ENCODE data around the gene SH3RF1. TPM values are rescaled to one million over a fixed set of nuclear protein-coding genes. Genes with fewer than 3 reads are reported as not detected.
"Not testable (repeated sequence)": the region's sequence is repeated elsewhere in the genome, so short reads cannot be mapped to it uniquely, and the experiment has no call there.

Gene SH3RF1
- total RNA-seq, 2 experiments from 2014 or later, result 0.23 TPM; not detected in 1

DNA sequence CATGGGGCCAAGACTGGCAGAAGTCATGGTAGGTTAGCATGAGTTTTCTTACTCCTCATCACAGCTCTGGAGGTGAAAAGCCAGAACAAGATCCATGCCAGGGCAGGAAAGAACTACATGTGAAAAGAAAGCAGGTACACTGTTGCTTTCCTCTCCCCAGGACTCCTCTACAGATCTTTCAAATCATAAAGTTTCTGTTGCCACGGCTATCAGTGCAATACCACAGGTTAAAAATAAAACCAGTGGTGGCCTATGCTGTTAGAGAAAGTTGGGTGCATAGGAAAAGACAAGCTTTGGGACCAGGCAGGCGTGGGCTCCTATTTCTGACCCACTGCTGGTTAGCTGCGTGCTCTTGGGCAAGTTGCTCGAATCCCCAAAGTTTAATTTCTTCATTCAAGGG, 81.4 kb downstream of the SH3RF1 start:
- no peak overlapping the region for H3K27ac Mint-ChIP-seq
- H3K9me3 Mint-ChIP-seq, result no peaks in the 10 kb centered on the region
- DNase-seq, result no peak
- peaks cover 6% of the 10 kb centered on the region for H3K27me3 Mint-ChIP-seq
- POLR2A ChIA-PET, result no interaction called here
- CTCF ChIA-PET, result no interaction called here
- no peak overlapping the region for H3K4me3 Mint-ChIP-seq
- H3K36me3 Mint-ChIP-seq (ENCODE audit: low read depth), result no peaks in the 10 kb centered on the region
- H3K4me1 Mint-ChIP-seq, result no peaks in the 10 kb centered on the region

DNA sequence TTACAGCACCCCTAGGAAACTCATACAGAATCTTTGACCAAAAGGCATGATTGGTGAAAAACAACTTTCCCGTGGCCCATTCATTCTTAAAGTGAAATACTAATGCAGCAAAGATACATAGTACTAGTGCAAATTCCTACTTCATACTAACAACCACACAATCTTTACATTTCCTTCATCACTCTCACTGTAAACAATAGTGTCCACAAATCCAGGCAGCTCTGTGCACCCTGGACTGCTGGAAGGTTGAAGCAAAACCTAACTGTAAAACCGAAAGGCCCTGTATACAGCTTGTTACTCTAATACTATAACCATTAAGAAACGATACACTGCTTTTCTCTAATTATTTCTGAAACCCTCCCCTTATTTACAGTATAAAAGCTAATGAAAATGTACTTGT, 82.6 kb downstream of the SH3RF1 start:
- CTCF ChIA-PET, result no interaction called here
- Mint-ChIP-seq H3K36me3 (ENCODE audit: low read depth) (no peaks in the 10 kb centered on the region), H3K4me1 (no peaks in the 10 kb centered on the region), H3K27ac (no peak overlapping the region), H3K9me3 (no peaks in the 10 kb centered on the region), H3K27me3 (peaks cover 6% of the 10 kb centered on the region), H3K4me3 (no peak overlapping the region)
- no peak for DNase-seq
- POLR2A ChIA-PET, result no interaction called here

GRCh38 chr4:169185133-169185956, 85.4 kb downstream of the SH3RF1 start:
- peaks cover 4% of the 10 kb centered on the region for H3K27me3 Mint-ChIP-seq
- H3K9me3 Mint-ChIP-seq, result no peaks in the 10 kb centered on the region
- H3K4me1 Mint-ChIP-seq, result no peaks in the 10 kb centered on the region
- POLR2A ChIA-PET, result no interaction called here
- H3K36me3 Mint-ChIP-seq (ENCODE audit: low read depth), result no peaks in the 10 kb centered on the region
- CTCF ChIA-PET, result interaction anchor here (1.0 kb wide), 1 partner anchor 17 kb away, joined by 3 read pairs; no protein-coding TSS in a partner anchor
- no peak for DNase-seq
- H3K27ac Mint-ChIP-seq, result no peak overlapping the region
- H3K4me3 Mint-ChIP-seq, result no peak overlapping the region

DNA sequence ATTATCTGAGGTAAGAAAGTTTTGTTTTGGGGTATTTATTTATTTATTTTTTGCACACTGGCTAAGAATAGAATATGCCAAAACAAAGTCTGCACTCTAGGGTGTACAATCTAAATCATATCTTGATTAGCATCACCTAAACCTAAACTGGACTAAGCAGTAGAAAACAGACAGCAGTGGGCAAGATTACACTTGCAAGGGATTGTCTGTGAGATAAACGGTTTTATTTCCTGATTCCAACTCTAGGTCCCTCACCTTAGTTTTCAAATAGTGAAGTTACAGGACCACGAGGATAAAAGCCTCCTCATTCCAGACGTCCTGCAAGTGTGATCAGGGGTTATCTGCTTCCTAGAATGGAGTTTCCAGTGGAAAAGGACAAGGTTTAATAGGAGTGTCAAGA, 86.1 kb downstream of the SH3RF1 start:
- Mint-ChIP-seq H3K4me1 (no peaks in the 10 kb centered on the region), H3K27ac (no peak overlapping the region), H3K4me3 (no peak overlapping the region), H3K36me3 (ENCODE audit: low read depth) (no peaks in the 10 kb centered on the region), H3K27me3 (peaks cover 2% of the 10 kb centered on the region), H3K9me3 (no peaks in the 10 kb centered on the region)
- POLR2A ChIA-PET, result no interaction called here
- CTCF ChIA-PET, result no interaction called here
- DNase-seq, result no peak

GRCh38 chr4:169184236-169184635, 86.5 kb downstream of the SH3RF1 start:
- Mint-ChIP-seq H3K27me3 (peaks cover 2% of the 10 kb centered on the region), H3K9me3 (no peaks in the 10 kb centered on the region), H3K36me3 (ENCODE audit: low read depth) (no peaks in the 10 kb centered on the region), H3K4me3 (no peak overlapping the region), H3K27ac (no peak overlapping the region), H3K4me1 (no peaks in the 10 kb centered on the region)
- POLR2A ChIA-PET, result no interaction called here
- CTCF ChIA-PET, result no interaction called here
- DNase-seq, result no peak

DNA sequence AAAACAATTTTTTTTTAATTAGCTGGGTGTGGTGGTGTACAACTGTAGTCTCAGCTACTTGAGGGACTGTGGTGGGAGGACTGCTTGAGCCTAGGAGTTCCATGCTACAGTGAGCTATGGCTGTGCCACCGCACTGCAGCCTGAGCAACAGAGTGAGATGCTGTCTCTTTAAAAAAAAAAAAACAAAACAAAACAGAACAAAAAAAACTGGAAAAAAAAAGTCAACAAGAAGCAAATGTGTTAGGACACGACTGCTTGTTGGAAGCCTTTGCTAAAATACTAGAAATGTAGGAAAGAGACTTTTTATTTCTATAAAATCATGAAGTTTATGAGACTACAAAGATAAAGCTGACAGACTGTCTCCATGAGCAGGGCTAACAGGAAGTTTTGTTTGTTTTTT, 87.2 kb downstream of the SH3RF1 start:
- Mint-ChIP-seq H3K4me3 (no peak overlapping the region), H3K36me3 (ENCODE audit: low read depth) (no peaks in the 10 kb centered on the region), H3K27me3 (no peaks in the 10 kb centered on the region), H3K9me3 (no peaks in the 10 kb centered on the region), H3K4me1 (no peaks in the 10 kb centered on the region), H3K27ac (no peak overlapping the region)
- POLR2A ChIA-PET, result no interaction called here
- CTCF ChIA-PET, result no interaction called here
- no peak for DNase-seq

DNA sequence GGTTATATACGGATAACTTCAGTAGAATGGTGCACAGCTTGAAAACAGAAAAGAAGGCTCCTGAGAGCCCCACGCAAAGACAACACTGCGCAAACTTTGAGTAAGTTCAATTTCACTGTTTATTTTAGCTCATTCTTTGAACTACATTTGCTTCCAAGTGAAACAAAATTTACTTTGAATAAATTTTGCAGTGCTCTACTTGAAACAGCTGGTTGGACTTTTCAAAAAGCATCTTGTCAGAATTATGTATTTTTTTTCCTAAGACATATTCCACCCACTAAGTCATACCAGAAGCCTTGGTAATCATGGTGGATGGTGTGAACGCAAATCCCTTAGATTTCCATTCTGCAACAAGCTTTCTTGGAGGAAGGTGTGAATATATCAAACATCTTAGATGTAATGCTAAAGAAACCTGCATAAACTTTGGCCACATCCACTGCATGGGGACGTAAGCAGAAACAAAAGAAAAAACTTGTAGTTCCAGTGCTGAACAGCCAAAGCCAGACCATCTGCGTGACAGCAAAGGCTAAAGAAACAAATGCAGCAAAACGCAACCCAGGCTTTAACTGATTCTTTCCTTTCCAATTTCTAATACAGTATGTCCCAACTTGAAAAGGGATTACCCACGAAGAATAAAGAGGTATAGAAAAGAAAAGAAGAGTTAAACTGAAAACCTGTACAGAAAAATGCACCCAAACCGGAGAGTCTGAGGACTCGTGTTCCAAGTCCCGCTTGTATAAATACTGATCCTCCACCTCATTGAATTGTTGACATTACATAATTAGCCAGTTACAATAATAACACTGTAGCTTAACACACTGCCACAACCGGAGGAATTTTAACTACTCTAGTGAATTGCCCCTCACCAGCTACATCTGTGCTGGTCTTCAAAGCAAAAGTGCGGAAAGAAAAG, 90.9 kb downstream of the SH3RF1 start:
- Mint-ChIP-seq H3K27me3 (no peaks in the 10 kb centered on the region), H3K9me3 (no peaks in the 10 kb centered on the region), H3K36me3 (ENCODE audit: low read depth) (no peaks in the 10 kb centered on the region), H3K4me1 (no peaks in the 10 kb centered on the region), H3K4me3 (no peak overlapping the region), H3K27ac (no peak overlapping the region)
- no peak for DNase-seq
- POLR2A ChIA-PET, result no interaction called here
- CTCF ChIA-PET, result no interaction called here

DNA sequence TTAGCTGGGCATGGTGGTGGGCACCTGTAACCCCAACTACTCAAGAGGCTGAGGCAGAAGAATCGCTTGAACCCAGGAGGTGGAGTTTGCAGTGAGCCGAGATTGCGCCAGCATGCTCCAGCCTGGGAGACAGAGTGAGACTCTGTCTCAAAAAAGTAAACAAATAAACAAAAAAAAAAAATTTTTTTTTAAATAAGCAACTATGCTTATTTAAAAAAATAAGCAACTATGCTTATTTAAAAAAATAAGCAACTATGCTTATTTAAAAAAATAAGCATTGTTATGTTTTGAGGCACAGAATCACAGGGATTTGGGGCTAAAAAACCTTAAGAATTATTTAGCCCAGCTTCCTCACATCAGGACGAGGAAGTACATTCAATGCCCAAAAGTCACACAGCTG, 92.7 kb downstream of the SH3RF1 start:
- not testable (repeated sequence) for DNase-seq

GRCh38 chr4:169175476-169175875, 95.3 kb downstream of the SH3RF1 start:
- no peak for DNase-seq
- no peaks in the 10 kb centered on the region for H3K36me3 Mint-ChIP-seq (ENCODE audit: low read depth)
- H3K4me1 Mint-ChIP-seq, result no peaks in the 10 kb centered on the region
- CTCF ChIA-PET, result no interaction called here
- H3K27ac Mint-ChIP-seq, result no peak overlapping the region
- H3K4me3 Mint-ChIP-seq, result no peak overlapping the region
- POLR2A ChIA-PET, result no interaction called here
- H3K9me3 Mint-ChIP-seq, result no peaks in the 10 kb centered on the region
- peaks cover 5% of the 10 kb centered on the region for H3K27me3 Mint-ChIP-seq

More for the DNA sequence above, 92.7 kb downstream of the SH3RF1 start:
- H3K4me1 Mint-ChIP-seq; CTCF ChIA-PET; H3K36me3 Mint-ChIP-seq (ENCODE audit: low read depth); POLR2A ChIA-PET; H3K4me3 Mint-ChIP-seq; H3K27me3 Mint-ChIP-seq; H3K9me3 Mint-ChIP-seq; H3K27ac Mint-ChIP-seq: not testable (repeated sequence)

DNA sequence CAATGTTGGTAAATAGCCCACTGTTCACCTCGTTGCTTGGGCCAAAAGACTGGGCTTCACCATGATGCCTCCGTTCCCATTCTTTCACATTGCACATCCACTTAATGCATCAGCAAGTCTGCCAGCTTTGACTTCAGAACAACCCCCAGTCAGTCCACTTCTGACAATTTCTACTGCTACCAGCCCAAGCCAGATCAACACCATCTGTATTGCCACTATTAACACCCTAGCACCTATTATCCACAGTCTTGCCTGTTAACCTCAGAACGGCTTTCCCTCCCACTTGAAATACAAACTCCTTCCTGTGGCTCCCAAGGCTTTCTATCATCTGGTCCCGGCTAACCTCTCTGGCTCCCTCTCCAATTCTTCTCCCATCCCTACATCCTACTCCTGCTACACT, 95.7 kb downstream of the SH3RF1 start:
- no peaks in the 10 kb centered on the region for H3K9me3 Mint-ChIP-seq
- CTCF ChIA-PET, result no interaction called here
- no peak overlapping the region for H3K27ac Mint-ChIP-seq

GRCh38 chr4:169174247-169174646, 96.5 kb downstream of the SH3RF1 start:
- DNase-seq, result no peak
- Mint-ChIP-seq H3K4me3 (no peak overlapping the region), H3K36me3 (ENCODE audit: low read depth) (no peaks in the 10 kb centered on the region), H3K27ac (no peak overlapping the region), H3K4me1 (no peaks in the 10 kb centered on the region), H3K27me3 (peaks cover 6% of the 10 kb centered on the region), H3K9me3 (no peaks in the 10 kb centered on the region)
- POLR2A ChIA-PET, result no interaction called here
- CTCF ChIA-PET, result no interaction called here

More for the DNA sequence above, 95.7 kb downstream of the SH3RF1 start:
- no peaks in the 10 kb centered on the region for H3K36me3 Mint-ChIP-seq (ENCODE audit: low read depth)
- H3K27me3 Mint-ChIP-seq, result peaks cover 6% of the 10 kb centered on the region
- no peaks in the 10 kb centered on the region for H3K4me1 Mint-ChIP-seq
- H3K4me3 Mint-ChIP-seq, result no peak overlapping the region
- POLR2A ChIA-PET, result no interaction called here
- DNase-seq, result no peak

DNA sequence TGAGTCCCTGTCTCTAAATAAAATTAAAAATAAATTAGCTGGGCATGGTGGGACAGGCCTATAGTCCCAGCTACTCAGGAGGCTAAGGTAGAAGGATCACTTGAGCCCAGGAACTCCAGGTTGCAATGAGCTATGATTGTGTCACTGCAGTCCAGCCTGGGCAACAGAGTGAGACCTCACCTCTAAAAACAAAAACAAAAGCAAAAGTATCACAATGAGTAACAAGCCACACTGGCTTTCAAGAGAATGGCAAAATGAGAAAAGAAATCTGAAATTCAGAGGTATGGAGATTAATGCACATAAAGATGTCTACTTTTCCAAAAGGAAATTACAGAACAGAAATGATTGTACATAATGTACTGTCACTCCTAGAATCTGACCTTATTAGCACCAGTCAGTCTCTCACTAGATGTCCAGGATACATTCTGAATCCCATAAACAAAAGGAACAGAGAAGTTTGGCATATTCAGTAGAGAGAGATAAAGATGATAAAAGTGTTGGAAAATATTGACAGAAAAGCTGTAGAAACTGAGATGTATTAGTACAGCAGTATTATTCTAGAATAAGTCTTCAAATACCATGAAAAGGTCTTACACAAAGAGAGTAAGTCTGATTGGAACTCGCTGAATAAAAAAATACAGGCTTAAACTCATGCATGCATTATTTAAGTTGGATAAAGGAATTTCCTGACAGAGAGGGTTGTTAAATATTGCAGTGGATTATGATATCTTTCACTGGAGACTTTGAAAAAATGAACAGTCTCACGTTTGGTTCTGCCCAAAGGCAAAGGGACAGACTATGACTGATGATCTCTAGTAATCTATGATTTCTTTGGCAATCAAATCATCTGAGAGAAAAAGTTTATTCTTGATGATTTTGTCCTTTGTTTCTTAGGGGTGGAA, 102.5 kb downstream of the SH3RF1 start:
- CTCF ChIA-PET, result no interaction called here
- H3K4me1 Mint-ChIP-seq, result peaks cover 2% of the 10 kb centered on the region

More for the DNA sequence above, 102.5 kb downstream of the SH3RF1 start:
- Mint-ChIP-seq H3K4me3 (no peak overlapping the region), H3K27me3 (peaks cover 15% of the 10 kb centered on the region), H3K27ac (no peak overlapping the region), H3K9me3 (no peaks in the 10 kb centered on the region), H3K36me3 (ENCODE audit: low read depth) (no peaks in the 10 kb centered on the region)
- POLR2A ChIA-PET, result no interaction called here
- DNase-seq, result no peak
